ENCODE data around the gene CHEK1. TPM values are rescaled to one million over a fixed set of nuclear protein-coding genes. Genes with fewer than 3 reads are reported as not detected.

CHEK1 gene
- total RNA-seq, 4 donors from 2014 or later = 0.42 to 0.56 TPM; not detected in 2

GRCh38 chr11:125618383-125618782 is 6.6 kb upstream of the CHEK1 start:
- no peak for DNase-seq
- Histone ChIP-seq H3K27ac (no peak overlapping the region), H3K36me3 (peaks cover 10 to 91% of the 10 kb centered on the region in 2 donors), H3K9me3 (no peaks in the 10 kb centered on the region), H3K4me1 (no peaks in the 10 kb centered on the region), H3K27me3 (no peaks in the 10 kb centered on the region), H3K4me3 (no peak overlapping the region)
- ATAC-seq = no peak
- TF ChIP-seq POLR2A (IDR thresholded peaks at IDR 0.05) = no peak
- TF ChIP-seq CTCF (IDR thresholded peaks at IDR 0.05 in 4 of 5, conservative IDR thresholded peaks at IDR 0.05 in 1 of 5) = no peak
- intact Hi-C loops (cut with DNase I; ENCODE audit: low total_unique reads) = no loop called here
- in situ Hi-C loops (cut with MboI; ENCODE audit: low sequenced_read_pairs in 4 of 4) = loop anchor here in 2 of 4 donors (25.0 kb wide), 2 partner anchors 269 to 619 kb away; partner anchors contain the start of gene HYLS1 (in 2 of the 2)

DNA sequence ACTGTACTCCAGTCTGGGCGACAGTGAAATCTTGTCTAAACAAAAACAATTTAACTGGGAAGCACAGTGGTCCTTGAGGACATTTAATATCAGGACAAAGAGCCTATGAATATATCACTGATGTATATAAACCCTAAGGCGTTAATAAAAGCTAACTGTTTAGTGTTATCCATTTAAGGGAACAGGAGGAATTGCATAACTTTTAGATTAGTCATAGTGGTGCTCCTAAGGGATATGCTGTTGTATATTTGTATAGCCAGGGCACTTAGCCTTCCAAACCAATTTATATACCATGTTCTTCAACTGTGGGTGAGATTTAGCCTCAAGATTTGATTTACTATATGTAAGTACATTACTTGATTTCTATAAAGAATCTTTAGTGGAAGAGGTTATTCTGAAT is 3.0 kb upstream of the CHEK1 start:
- intact Hi-C loops (cut with DNase I; ENCODE audit: low total_unique reads) = no loop called here
- Histone ChIP-seq H3K4me1 (peaks cover 13 to 16% of the 10 kb centered on the region in 2 donors), H3K27ac (no peak overlapping the region), H3K9me3 (no peaks in the 10 kb centered on the region), H3K27me3 (no peaks in the 10 kb centered on the region), H3K4me3 (no peak overlapping the region), H3K36me3 (peaks cover 4 to 55% of the 10 kb centered on the region in 2 donors)
- DNase-seq (no peak), ATAC-seq (no peak)
- in situ Hi-C loops (cut with MboI; ENCODE audit: low sequenced_read_pairs in 4 of 4) = loop anchor here in 2 of 4 donors (25.0 kb wide), 2 partner anchors 265 to 615 kb away; partner anchors contain the start of gene HYLS1 (in 2 of the 2)
- TF ChIP-seq CTCF (IDR thresholded peaks at IDR 0.05 in 4 of 5, conservative IDR thresholded peaks at IDR 0.05 in 1 of 5) = no peak
- no peak for TF ChIP-seq POLR2A (IDR thresholded peaks at IDR 0.05)

DNA sequence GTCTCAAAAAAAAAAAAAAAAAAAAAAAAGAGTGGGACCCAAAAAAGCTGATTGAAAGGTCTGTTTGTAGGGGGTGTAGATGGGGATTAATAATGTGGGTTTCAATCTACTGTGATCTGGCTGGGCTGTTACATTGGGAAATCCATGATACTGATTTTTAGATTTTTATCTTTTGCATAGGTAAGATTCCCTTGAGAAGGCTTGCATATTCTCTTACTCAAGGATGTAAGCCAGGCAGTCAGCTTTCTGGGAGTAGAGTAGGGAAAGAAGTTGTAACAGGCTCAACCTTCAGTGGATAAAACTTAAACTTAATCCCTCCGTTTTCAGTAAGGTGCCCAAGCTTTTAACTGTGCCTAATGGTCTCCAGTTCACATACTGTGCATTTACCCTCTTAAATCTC is 1.9 kb upstream of the CHEK1 start:
- H3K9me3 ChIP-seq = no peaks in the 10 kb centered on the region
- intact Hi-C loops (cut with DNase I; ENCODE audit: low total_unique reads) (no loop called here), in situ Hi-C loops (cut with MboI; ENCODE audit: low sequenced_read_pairs in 4 of 4) (loop anchor here in 2 of 4 donors (25.0 kb wide), 2 partner anchors 264 to 614 kb away; partner anchors contain the start of gene HYLS1 (in 2 of the 2))
- ATAC-seq (no peak), DNase-seq (no peak)
- TF ChIP-seq CTCF (IDR thresholded peaks at IDR 0.05 in 4 of 5, conservative IDR thresholded peaks at IDR 0.05 in 1 of 5) (no peak), POLR2A (IDR thresholded peaks at IDR 0.05) (no peak)
- no peak overlapping the region for H3K27ac ChIP-seq
- H3K27me3 ChIP-seq = no peaks in the 10 kb centered on the region
- H3K4me1 ChIP-seq = peaks cover 13 to 16% of the 10 kb centered on the region in 2 donors
- no peak overlapping the region for H3K4me3 ChIP-seq
- peaks cover 4 to 44% of the 10 kb centered on the region in 2 donors for H3K36me3 ChIP-seq

- Histone ChIP-seq H3K4me1 (peaks cover 13 to 16% of the 10 kb centered on the region in 2 donors), H3K27me3 (no peaks in the 10 kb centered on the region), H3K4me3 (peak overlapping the region; percentile 74 to 85 (median 83)), H3K27ac (peak overlapping the region; percentile 89 to 97 (median 94)), H3K36me3 (peaks cover under 1 to 23% of the 10 kb centered on the region in 2 donors), H3K9me3 (no peaks in the 10 kb centered on the region)
- peak; percentile 58 to 74 for ATAC-seq
- no peak for TF ChIP-seq CTCF (IDR thresholded peaks at IDR 0.05 in 4 of 5, conservative IDR thresholded peaks at IDR 0.05 in 1 of 5)
- TF ChIP-seq POLR2A (IDR thresholded peaks at IDR 0.05) = no peak
- DNase-seq = no peak
- in situ Hi-C loops (cut with MboI; ENCODE audit: low sequenced_read_pairs in 4 of 4) (no loop called here), intact Hi-C loops (cut with DNase I; ENCODE audit: low total_unique reads) (loop anchor here (1.0 to 2.0 kb wide), 3 partner anchors 32 to 128 kb away; partner anchors contain the start of genes EI24 and FEZ1)
These were observed 264 bp downstream of the CHEK1 start for GRCh38 chr11:125625225-125625629.
